Stomach (tissue), 4 donors: ENCODE results near the gene AGBL4.

Experiments
- EP300 ChIP-seq: sonication (generic); formaldehyde crosslinking; IDR thresholded peaks from one replicate; pipeline ENCODE4 v1.6.1; 2017; ENCODE audit warnings: antibody characterized with exemption
- POLR2A ChIP-seq, 4 donors: fragments of 450-650 bp; IDR thresholded peaks; one replicate each; pipeline ENCODE4 v1.6.1; 2016; ENCODE audit warnings: antibody characterized with exemption in 4 of 4, control low read depth in 2 of 4, mild to moderate bottlenecking in 1 of 4, moderate library complexity in 1 of 4
- POLR2AphosphoS5 ChIP-seq, 3 donors: sonication (generic); formaldehyde crosslinking; IDR thresholded peaks; one replicate each; pipeline ENCODE4 v1.6.1; 2016; ENCODE audit warnings: antibody characterized with exemption in 3 of 3
- TF ChIP-seq, protein P1 (sequence below), 7 experiments: fragments of 450-650 bp in 4 of 7; fragments of 200-600 bp in 3 of 7; sonication (generic) in 3 of 7; IDR thresholded peaks; one replicate each; pipeline ENCODE4 v1.5.1; 2016 to 2019; ENCODE audit warnings: antibody characterized with exemption in 7 of 7, control low read depth in 2 of 7, mild to moderate bottlenecking in 1 of 7

DNA sequence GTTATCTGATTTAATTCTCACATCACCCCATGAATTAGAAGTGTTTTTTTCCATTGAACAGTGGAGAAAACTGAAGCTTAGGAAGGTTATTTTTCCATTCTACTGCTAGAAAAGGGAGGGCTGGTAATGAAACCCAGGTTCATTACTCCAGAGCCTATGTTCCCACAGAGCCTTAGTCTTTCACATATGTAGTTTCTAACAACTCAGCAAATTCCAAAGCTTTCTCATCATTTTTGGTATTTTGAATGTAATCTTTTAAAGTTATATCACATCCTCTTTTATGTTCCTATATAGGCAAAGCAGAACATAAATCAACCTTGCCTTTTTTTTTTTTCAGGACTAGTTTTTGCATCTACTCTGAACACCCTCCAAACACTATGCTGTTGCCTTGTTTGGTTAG, 1115.1 kb downstream of the AGBL4 start:
- TF ChIP-seq, protein P1, sequence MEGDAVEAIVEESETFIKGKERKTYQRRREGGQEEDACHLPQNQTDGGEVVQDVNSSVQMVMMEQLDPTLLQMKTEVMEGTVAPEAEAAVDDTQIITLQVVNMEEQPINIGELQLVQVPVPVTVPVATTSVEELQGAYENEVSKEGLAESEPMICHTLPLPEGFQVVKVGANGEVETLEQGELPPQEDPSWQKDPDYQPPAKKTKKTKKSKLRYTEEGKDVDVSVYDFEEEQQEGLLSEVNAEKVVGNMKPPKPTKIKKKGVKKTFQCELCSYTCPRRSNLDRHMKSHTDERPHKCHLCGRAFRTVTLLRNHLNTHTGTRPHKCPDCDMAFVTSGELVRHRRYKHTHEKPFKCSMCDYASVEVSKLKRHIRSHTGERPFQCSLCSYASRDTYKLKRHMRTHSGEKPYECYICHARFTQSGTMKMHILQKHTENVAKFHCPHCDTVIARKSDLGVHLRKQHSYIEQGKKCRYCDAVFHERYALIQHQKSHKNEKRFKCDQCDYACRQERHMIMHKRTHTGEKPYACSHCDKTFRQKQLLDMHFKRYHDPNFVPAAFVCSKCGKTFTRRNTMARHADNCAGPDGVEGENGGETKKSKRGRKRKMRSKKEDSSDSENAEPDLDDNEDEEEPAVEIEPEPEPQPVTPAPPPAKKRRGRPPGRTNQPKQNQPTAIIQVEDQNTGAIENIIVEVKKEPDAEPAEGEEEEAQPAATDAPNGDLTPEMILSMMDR (IDR thresholded peaks at IDR 0.05), result no peak
- TF ChIP-seq POLR2AphosphoS5 (IDR thresholded peaks at IDR 0.05) (no peak), POLR2A (IDR thresholded peaks at IDR 0.05) (no peak), EP300 (no peak)
